Hepatic stellate cell (primary cell): Measurements from ENCODE around the gene RPL28.
A peak's percentile ranks its signal among the peaks of the same experiment; 100 is the strongest.
"Not testable (repeated sequence)": the region's sequence is repeated elsewhere in the genome, so short reads cannot be mapped to it uniquely, and the experiment has no call there.

Experiments
- DNase-seq: peaks from one replicate; pipeline ENCODE4 v3.0.0; 2011; ENCODE audit warnings: low spot score

Gene RPL28

DNA sequence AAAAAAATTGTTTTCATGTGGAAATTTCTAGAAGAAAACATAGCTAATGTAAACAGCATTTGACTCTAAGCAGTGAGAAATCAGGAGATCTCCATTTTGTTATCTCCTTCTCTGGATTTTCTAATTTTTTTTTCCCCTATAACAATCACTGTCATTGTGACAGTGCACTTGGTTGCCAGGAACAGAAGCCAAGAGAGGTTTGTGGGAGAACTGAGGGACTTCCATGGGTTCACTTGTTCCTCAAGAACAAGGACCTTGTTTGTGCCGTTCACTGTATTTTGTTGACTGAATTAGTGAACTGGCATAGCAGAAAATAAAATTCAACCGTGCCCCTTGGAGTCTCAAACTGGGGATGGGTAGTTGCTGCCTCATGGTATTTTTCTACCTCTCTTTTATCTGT is 40.3 kb downstream of the RPL28 start:
- DNase-seq, result no peak

GRCh38 chr19:55431183-55431582 is 45.5 kb downstream of the RPL28 start:
- no peak for DNase-seq

GRCh38 chr19:55432241-55432959 is 46.7 kb downstream of the RPL28 start:
- DNase-seq, result no peak

DNA sequence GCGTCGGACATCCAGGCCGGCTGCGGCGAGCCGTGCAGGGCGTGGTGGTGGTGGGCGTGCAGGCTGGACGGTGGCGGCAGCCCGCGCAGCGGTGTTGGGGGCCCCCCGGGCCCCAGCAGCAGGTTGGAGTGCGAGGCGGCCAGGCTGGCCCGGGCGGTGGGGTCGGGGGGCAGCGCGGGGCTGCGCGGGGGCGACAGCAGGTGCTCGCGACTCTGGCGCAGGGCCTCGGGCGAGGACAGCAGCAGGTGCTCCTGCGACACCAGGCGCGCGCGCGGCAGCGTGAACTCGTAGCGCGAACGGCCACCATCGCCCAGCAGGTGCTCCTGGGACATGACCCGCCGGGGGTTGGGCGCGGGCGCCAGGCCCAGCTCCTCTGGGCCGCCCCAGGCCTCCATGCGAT is 47.6 kb downstream of the RPL28 start:
- no peak for DNase-seq

GRCh38 chr19:55434356-55434919 is 48.7 kb downstream of the RPL28 start:
- no peak for DNase-seq

DNA sequence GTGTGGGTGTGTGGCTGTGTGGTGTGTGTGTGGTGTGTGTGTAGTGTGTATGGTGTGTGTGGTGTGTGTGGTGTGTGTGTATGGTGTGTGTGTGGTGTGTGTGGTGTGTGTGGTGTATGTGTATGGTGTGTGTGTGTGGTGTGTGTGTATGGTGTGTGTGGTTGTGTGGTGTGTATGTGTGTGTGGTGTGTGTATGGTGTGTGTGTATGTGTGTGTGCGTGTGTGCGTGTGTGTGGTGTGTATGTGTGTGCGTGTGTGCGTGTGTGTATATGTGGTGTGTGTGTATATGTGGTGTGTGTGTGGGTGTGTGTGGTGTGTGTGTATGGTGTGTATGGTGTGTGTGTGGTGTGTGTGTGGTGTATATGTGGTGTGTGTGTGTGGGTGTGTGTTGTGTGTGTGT is 49.3 kb downstream of the RPL28 start:
- DNase-seq, result no peak

DNA sequence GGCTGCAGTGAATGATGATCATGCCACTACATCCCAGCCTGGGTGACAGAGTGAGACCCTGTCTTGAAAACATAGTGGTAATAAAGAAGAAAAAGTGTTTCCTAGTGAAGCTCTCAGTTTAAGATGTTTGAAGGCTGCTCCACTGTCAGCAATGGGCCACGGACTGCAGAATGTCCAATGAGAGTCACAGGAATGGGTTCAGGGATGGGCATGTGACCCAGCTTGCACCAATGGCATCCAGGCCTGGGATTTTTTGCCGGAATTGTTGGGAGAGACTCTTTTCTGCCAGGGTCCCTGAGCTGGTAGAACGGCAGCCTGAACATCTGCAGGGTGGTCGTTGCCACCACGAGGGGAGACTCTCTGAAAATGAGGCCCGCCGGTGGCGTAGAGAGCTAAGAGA is 51.1 kb downstream of the RPL28 start:
- no peak for DNase-seq

GRCh38 chr19:55437410-55437809 is 51.7 kb downstream of the RPL28 start:
- peak; percentile 79 for DNase-seq

- no peak for DNase-seq
Observed at GRCh38 chr19:55439052-55439451, 53.3 kb downstream of the RPL28 start.

DNA sequence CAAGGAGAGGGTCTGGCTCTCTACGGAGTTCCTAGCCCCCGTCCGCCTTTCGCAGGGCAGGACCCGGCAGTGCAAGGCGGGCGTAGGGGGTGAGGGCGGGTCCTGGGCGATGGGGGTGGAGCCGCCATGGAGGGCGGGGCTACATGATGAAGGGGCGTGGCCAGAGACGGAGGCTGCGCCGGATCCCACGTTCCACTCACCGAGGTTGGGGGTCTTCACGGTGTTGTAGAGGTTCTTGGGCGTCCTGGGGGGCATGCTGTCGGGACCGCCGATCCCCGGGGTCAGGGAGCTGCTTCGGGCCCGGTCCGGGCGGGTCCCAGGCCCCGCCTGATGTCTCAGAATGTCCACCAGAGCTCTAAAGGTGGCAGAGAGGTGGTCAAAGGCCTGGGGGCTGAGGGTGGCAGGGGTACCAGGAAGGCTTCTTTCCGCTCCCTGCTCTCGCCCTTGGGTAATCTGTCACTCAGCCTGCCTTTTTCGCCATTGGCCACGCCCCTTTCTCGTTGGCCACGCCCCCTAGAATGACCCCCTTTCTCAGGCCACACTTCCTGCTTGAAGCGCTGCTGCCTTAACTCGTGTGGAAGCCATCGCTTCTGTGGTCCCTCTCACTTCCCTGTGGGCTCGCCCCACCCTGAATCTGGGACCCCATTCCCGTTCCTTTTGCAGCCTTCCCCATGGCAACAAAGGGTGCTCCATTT is 54.8 kb downstream of the RPL28 start:
- DNase-seq, result no peak

GRCh38 chr19:55441319-55441691 is 55.6 kb downstream of the RPL28 start:
- no peak for DNase-seq

DNA sequence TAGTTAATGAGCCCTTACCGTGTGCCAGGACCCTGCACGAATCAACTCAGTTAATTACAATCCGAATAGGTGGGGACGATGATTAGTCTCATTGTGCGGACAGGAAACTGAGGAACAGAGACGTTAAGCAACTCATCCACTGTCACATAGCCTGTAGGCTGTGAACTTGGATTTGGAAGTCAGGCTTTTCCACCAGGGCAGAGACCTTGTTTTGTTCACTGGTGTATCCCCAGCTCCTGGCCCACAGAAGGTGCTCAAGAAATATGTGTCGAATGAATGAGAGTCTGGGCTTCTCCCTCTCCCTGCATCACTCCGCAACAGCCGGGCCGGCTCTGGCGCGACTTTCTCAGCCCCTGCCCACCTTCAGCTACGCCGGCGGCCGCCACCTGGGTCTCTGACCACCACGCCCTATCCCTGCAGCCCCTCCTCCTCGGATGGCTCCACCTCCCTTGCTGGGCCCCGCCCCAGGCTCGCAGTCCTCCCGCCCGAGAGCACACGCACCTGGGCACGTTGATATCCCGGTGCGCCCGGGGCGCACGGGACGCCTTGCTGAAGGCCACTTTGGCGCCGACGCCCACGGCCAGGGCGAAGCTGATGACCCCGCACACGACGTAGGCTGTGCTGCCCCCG is 56.1 kb downstream of the RPL28 start:
- DNase-seq, result no peak

- DNase-seq, result no peak
Observed at GRCh38 chr19:55442372-55442961, 56.7 kb downstream of the RPL28 start.

DNA sequence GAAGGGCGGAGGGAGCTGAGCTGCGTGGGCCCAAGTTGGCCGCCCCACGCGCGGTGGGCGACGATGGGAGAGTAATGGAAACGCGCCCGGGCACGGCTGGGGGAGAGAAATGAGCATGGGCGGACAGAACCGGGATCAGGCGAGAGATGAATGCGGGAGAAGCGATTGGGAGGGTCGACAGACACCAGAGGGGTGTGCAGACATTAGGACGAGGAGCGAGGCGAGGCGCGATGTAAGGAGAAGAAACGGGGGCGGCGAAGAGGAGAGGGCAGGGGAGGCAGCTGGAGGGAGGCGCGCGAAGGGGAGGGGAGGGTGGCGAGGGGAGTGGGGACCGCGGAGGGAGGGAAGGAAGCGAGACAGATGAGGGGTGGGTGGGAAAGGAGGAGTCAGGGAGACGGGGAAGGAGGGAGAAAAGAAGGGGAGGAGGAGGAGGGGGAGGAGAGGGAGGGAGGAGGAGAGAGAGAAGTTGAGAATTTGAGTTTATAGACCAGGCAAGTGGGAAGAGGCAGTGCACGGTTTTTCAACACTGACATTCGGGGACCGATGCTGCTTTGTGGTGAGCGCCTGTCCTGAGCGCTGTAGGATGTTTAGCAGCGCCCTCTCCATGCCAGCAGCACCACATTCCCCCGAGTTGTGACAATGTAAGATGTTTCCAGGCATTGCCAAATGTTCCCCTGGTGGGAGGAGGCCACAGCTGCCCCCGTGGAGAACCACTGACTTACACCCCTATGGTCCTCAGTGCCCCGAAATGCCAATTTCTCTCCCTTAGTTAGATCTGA is 57.5 kb downstream of the RPL28 start, which contains the start of gene SHISA7:
TSS of gene SHISA7 (minus strand) at position 256 of the 779 bp plus-strand sequence. CDS start 437 bp downstream, outside the sequence.
- no peak for DNase-seq

GRCh38 chr19:55443824-55444480 is 58.2 kb downstream of the RPL28 start:
- DNase-seq, result no peak

DNA sequence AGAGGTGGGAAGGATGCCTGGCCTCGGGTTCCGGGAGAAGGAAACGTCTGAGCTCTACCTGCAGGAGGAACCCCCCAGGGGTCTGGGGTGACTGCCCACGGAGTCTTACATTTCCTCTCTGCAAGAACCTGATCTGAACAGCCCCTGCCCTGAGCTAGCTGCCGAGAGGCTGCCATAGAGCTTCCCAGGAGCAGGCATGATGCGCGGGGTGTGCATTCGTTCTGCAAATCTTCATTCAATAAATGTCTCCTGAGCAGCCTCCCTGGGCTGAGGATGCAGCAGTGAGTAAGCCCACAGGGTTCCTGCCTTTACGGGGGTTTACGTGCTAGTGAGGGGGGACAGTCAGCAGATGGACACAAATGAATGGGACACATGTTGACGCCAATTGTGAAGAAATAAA is 58.9 kb downstream of the RPL28 start:
- DNase-seq, result no peak

DNA sequence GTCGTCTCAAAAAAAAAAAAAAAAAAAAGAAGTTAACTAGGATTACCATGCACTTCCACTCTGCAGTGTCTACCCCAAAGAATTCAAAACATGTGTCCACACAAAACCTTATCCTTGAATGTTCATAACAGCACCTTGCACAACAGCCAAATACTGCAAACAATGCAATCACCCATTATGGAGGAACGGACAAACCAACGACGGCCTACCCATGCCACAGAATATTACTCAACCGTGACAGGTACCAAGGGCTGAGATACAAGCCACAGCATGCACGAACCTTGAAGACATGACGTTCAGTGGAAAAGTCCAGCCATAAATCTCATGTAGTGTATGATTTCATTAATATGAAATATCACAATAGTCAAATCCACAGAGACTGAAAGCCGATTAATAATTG is 60.3 kb downstream of the RPL28 start:
- no peak for DNase-seq

- DNase-seq, result peak; percentile 59
Observed at GRCh38 chr19:55447421-55448174, 61.9 kb downstream of the RPL28 start.

- not testable (repeated sequence) for DNase-seq
Observed at GRCh38 chr19:55448175-55448490, 62.4 kb downstream of the RPL28 start.

- no peak for DNase-seq
Observed at GRCh38 chr19:55449469-55449868, 63.7 kb downstream of the RPL28 start.
